DMS53 treated with DMSO at 0.1 percent for 48 hours (cell line): ENCODE results near the gene ACTR3.

Experiments
- DNase-seq: peaks from one replicate; lab custom pipeline; 2025; ENCODE audit not compliant: unreplicated experiment; lab: John Stamatoyannopoulos, UW

ACTR3 gene

DNA sequence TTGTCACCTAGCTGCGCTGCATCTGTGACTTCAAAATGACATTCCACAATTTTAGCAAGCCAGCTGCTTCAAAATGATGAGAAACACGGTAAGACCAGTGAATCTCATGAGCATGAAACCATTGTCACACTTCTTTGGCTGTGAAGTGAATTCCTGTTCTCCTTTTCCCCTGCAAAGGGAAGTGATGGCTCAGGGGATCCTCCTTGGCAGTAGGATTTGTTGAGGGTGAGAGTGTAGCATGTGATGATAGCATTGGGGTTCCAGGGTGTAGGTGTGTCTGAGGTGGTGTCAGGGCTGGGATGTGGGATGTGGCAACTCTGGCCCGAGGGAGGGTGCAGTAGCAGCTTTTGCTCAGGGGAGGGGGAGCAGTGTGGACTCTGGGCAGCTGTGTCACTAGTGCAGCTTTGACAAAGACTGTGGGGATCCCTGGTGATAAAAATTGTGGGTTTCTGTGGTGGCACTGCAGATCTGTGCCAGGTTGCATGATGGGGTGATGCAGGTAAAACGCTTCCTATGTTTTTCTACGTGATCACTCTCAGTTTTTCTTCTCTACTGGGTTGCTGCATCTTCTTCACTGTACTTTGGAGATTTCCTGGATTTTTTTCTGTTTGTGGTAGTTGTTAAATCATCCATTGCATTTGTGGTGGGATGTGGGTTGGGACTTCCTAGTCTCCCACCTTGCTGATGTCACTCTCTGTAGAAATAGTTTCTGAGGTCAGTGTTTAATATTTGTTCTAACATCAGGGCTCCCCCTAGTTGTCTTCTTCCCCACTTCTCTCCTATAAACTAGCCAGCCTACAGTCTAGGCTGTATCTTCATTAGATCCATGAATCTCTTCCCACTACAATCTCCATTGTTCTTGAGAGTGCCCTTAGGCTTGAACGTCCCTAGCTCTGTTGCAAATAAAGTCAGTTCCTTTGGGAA, 107.0 kb downstream of the ACTR3 start:
- DNase-seq: no peak

DNA sequence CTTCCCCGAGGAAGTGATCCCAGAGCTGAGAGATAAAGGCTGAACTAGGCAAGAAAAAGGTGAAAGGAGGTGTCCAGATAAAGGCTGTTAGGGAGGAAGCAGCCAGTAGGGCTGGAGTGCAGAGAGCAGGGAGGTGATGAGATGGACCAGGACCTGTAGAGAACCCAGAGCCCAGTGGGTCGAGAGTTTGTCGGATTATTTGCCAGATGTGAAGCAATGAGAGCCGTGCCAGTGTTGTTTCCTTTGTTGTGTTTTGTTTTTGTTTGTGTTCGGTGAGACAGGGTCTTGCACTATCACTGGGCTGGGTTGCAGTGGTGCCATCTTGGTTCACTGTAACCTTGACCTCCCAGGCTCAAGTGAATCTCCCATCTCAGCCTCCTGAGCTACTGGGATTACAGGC, 111.3 kb downstream of the ACTR3 start:
- no peak for DNase-seq

DNA sequence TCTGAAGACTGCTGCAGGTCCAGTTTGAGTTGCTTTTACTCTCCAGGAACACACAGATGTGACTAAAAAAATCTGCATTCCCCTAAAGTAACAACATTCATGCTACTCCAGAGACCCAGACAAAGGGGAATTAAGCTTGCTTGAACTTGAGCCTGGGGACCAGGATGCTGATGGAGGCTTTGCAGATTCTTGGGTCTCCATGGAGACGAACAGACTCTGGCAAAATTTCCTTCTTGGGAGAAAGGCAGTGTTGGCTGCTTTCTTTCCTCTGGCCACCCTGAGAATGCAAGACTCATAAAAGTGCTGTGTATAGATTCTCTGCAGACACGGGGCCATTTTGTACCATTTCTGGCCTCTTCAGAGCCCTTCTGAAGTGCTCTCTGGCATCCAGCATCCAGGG, 112.0 kb downstream of the ACTR3 start:
- DNase-seq: no peak

DNA sequence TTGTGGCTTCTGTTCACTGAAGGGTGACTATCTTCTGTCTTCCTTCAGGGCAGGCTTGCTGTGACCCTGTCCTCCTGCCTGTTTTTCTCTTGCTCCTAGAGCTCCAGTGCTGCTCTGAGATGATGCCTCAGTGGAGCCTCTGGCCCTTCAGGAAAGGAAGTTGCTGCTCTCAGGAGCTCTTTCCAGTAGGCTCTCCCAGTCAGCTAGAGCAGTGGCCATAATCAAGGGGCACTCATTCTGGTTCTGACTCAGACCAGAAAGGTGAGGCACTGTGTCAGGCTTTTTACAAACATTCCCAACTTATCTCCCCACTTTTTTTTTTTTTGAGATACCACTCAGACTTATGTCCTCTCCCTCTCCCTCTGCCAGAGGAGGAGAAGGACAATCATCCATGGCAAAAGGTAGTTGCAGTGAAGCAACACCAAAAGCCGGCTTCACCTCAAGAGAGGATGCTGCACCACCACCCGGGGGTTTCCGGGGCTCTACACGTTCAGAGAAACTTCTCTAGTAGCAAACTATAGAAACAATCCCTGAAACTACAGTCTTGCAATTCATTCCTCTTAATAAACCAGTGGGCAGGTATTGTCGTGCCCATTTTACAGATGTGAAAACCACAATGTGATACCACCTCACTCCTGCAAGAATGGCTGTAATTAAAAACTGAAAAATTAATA, 115.4 kb downstream of the ACTR3 start:
- no peak for DNase-seq

DNA sequence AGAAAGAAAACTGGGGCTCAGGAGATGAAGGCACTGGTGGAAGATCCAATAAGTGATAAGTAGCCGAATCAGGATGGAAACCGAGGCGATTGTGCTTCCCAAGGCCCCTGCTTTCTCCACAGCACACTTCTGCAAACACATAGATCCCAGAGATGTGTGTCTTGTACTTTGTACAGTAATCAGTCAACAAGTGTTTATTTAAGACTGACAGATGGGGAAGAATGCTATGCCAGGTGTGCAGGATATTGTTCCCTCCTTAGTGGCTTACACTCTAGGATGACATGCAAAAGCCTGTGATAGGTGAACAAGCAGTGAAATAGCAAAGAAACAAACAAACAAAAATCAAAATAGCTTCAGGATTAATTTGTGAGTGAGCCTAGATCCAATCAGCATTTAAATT, 116.6 kb downstream of the ACTR3 start:
- DNase-seq: peak; percentile 97

DNA sequence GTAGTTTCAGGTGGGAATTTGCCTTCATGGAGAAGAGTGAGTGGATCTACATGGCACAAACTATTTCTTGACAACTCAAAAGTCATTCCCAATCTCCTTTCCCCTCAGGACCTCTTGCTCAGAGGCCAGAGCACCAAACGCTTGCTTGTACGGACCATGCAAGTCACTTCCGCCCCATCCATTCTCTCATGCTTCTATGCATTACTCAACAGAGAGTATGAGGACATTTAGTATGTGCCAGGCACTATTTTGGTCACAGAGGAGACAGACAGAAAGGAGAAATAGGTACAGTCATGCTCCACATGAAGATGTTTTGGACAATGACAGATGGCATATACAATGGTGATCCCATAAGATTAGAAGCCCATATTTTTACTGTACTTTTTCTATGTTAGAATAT, 117.5 kb downstream of the ACTR3 start:
- no peak for DNase-seq

DNA sequence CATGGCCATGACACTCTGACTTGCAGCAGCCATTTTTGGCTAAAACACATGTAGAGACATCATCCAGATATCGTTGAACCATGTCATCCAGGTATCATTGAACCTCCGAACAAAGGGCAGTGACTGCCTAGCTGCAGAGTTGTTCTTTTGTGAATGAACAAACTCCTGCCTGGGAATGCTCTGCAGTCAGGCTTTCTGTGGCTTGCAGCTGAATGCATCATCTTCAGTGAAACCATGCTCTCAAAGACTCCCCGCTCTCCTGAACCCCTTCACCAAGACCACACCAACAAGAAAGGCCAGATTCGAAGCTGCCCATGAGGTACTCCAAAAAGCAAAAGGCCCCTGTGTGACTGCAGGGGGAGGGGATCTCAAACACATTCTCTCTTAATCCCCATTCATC, 118.8 kb downstream of the ACTR3 start:
- DNase-seq: no peak

DNA sequence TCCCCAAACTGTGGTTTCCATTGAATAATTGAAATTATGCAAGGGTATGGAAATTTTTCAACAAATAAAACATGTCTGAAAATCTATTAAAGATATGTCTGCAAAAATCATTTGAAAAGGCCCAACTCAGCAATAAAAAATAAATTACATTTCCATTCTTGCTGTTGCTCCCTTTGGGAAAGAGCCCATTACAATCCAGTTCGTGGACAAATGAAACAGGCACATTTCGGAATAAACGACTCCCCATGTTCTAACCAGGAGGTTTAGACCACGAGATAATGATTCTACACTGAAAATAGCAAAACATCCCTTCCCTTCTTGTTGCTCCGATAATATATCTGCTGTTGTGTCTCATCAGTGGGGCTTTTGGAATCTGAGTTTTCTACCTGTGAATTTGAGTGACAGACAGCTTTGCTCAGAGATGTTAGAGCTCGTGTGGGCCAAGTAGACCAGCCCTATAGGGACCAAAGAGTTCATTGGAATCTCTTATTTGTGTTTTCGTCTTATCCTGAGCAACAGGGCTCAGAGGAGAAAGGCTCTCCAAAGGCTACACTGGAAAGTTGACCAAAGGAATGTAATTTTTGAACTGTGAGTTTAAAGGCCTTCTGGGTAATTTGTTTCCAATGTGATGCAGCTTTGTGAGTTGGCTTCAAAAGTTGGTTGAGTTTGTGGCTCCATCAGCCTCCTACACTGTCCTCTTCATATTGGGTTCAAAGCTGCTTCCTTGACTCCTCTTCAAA, 119.5 kb downstream of the ACTR3 start:
- no peak for DNase-seq

DNA sequence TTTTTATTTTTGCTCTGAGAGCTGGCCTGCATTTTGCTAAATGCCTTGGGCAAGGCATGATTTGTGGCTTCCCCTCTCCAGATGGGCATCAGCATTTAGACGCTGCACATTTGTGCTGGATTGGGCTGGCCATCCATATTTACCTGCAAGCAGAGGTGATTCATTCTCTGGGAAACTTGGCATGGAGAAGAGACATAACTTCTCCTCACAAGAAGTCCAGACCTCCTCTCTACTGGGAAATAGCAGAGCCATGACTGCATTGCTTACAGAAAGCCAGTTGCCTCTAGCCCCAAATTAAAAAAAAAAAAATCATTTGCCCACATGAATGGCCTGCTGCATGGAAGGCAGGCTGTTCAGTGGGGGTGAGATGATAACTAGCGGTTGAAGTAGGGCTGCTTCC, 120.1 kb downstream of the ACTR3 start:
- DNase-seq: peak; percentile 48

DNA sequence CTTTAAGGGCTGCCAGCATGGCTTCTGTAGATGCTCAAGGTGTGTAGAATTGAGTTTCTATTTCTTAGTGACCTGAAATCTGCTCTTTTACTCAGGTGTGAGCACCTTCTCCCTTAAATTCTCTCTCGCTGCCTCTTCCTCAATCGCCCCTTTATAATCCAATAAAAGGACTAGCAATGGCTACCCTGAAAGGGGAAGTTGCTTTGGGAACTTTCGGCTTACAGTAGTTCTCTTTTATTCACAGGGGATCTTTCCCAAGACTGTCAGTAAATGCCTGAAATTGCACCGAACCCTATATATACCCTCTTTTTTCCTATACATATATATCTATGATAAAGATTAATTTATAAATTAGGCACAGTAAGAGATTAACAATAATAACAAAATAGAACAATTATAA, 121.8 kb downstream of the ACTR3 start:
- no peak for DNase-seq
